ENCODE results near the gene HPSE.

DNA sequence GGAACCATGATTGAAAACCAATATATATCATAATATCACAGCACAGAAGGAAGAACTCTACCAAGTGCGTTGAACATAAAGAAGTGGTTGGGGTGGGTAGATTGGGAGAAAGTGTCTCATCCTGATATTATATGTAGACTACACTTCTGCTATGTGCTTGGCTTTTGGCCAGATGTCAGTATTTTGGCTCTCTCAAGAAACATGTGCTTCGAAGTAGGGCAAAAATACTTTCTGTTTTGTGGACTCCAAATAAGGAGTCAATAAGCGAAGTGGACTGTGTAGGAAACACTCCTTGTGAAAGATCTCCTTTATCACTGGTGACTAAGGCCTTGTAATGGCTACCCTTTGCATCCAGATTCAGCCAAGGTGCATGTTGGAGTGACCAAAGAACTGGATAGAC, 7.8 kb upstream of the HPSE start:
- TF ChIP-seq, protein P1, sequence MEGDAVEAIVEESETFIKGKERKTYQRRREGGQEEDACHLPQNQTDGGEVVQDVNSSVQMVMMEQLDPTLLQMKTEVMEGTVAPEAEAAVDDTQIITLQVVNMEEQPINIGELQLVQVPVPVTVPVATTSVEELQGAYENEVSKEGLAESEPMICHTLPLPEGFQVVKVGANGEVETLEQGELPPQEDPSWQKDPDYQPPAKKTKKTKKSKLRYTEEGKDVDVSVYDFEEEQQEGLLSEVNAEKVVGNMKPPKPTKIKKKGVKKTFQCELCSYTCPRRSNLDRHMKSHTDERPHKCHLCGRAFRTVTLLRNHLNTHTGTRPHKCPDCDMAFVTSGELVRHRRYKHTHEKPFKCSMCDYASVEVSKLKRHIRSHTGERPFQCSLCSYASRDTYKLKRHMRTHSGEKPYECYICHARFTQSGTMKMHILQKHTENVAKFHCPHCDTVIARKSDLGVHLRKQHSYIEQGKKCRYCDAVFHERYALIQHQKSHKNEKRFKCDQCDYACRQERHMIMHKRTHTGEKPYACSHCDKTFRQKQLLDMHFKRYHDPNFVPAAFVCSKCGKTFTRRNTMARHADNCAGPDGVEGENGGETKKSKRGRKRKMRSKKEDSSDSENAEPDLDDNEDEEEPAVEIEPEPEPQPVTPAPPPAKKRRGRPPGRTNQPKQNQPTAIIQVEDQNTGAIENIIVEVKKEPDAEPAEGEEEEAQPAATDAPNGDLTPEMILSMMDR (IDR thresholded peaks at IDR 0.05): no peak
- TF ChIP-seq ZFX (IDR thresholded peaks at IDR 0.05; ENCODE audit: borderline replicate concordance): no peak

Measured in 22Rv1 (cell line).